ENCODE data around the gene WDFY4.

WDFY4 gene

GRCh38 chr10:48786606-48787282 lies 102.1 kb downstream of the WDFY4 start:
- FAIRE-seq = no peak
- TF ChIP-seq POU2F2 (IDR thresholded peaks at IDR 0.05; ENCODE audit: low read depth, low read length) (no peak), POLR2A (IDR thresholded peaks at IDR 0.05; ENCODE audit: low read depth, low read length) (no peak), PAX5 (IDR thresholded peaks at IDR 0.05; ENCODE audit: insufficient read depth, low read length, severe bottlenecking) (no peak), TAF1 (IDR thresholded peaks at IDR 0.05; ENCODE audit: low read depth, low read length) (no peak), SPI1 (IDR thresholded peaks at IDR 0.05; ENCODE audit: low read depth, low read length) (no peak), POLR2AphosphoS5 (IDR thresholded peaks at IDR 0.05; ENCODE audit: low read depth, low read length) (no peak)
- no peak for DNase-seq (ENCODE audit: insufficient read length, low spot score)

- FAIRE-seq (no peak), DNase-seq (ENCODE audit: insufficient read length, low spot score) (no peak)
- TF ChIP-seq TAF1 (IDR thresholded peaks at IDR 0.05; ENCODE audit: low read depth, low read length) (no peak), POLR2A (IDR thresholded peaks at IDR 0.05; ENCODE audit: low read depth, low read length) (no peak), SPI1 (IDR thresholded peaks at IDR 0.05; ENCODE audit: low read depth, low read length) (no peak), POU2F2 (IDR thresholded peaks at IDR 0.05; ENCODE audit: low read depth, low read length) (no peak), PAX5 (IDR thresholded peaks at IDR 0.05; ENCODE audit: insufficient read depth, low read length, severe bottlenecking) (no peak), POLR2AphosphoS5 (IDR thresholded peaks at IDR 0.05; ENCODE audit: low read depth, low read length) (no peak)
These were observed 103.9 kb downstream of the WDFY4 start for GRCh38 chr10:48788554-48788953.

GRCh38 chr10:48789486-48790456 lies 105.1 kb downstream of the WDFY4 start:
- FAIRE-seq = no peak
- TF ChIP-seq POLR2A (IDR thresholded peaks at IDR 0.05; ENCODE audit: low read depth, low read length) (no peak), SPI1 (IDR thresholded peaks at IDR 0.05; ENCODE audit: low read depth, low read length) (no peak), POLR2AphosphoS5 (IDR thresholded peaks at IDR 0.05; ENCODE audit: low read depth, low read length) (no peak), POU2F2 (IDR thresholded peaks at IDR 0.05; ENCODE audit: low read depth, low read length) (no peak), TAF1 (IDR thresholded peaks at IDR 0.05; ENCODE audit: low read depth, low read length) (no peak), PAX5 (IDR thresholded peaks at IDR 0.05; ENCODE audit: insufficient read depth, low read length, severe bottlenecking) (no peak)
- no peak for DNase-seq (ENCODE audit: insufficient read length, low spot score)

- DNase-seq (ENCODE audit: insufficient read length, low spot score) = no peak
- no peak for FAIRE-seq
- TF ChIP-seq POLR2AphosphoS5 (IDR thresholded peaks at IDR 0.05; ENCODE audit: low read depth, low read length) (no peak), POLR2A (IDR thresholded peaks at IDR 0.05; ENCODE audit: low read depth, low read length) (no peak), SPI1 (IDR thresholded peaks at IDR 0.05; ENCODE audit: low read depth, low read length) (no peak), TAF1 (IDR thresholded peaks at IDR 0.05; ENCODE audit: low read depth, low read length) (no peak), PAX5 (IDR thresholded peaks at IDR 0.05; ENCODE audit: insufficient read depth, low read length, severe bottlenecking) (no peak), POU2F2 (IDR thresholded peaks at IDR 0.05; ENCODE audit: low read depth, low read length) (no peak)
These were observed 105.9 kb downstream of the WDFY4 start for GRCh38 chr10:48790457-48791044.

- TF ChIP-seq POLR2A (IDR thresholded peaks at IDR 0.05; ENCODE audit: low read depth, low read length) (no peak), PAX5 (IDR thresholded peaks at IDR 0.05; ENCODE audit: insufficient read depth, low read length, severe bottlenecking) (no peak), SPI1 (IDR thresholded peaks at IDR 0.05; ENCODE audit: low read depth, low read length) (no peak), TAF1 (IDR thresholded peaks at IDR 0.05; ENCODE audit: low read depth, low read length) (no peak), POLR2AphosphoS5 (IDR thresholded peaks at IDR 0.05; ENCODE audit: low read depth, low read length) (no peak), POU2F2 (IDR thresholded peaks at IDR 0.05; ENCODE audit: low read depth, low read length) (no peak)
- FAIRE-seq (no peak), DNase-seq (ENCODE audit: insufficient read length, low spot score) (no peak)
These were observed 106.7 kb downstream of the WDFY4 start for GRCh38 chr10:48791267-48791928.

GRCh38 chr10:48792121-48792520 lies 107.4 kb downstream of the WDFY4 start:
- TF ChIP-seq SPI1 (IDR thresholded peaks at IDR 0.05; ENCODE audit: low read depth, low read length) (no peak), POU2F2 (IDR thresholded peaks at IDR 0.05; ENCODE audit: low read depth, low read length) (no peak), PAX5 (IDR thresholded peaks at IDR 0.05; ENCODE audit: insufficient read depth, low read length, severe bottlenecking) (no peak), POLR2AphosphoS5 (IDR thresholded peaks at IDR 0.05; ENCODE audit: low read depth, low read length) (no peak), POLR2A (IDR thresholded peaks at IDR 0.05; ENCODE audit: low read depth, low read length) (no peak), TAF1 (IDR thresholded peaks at IDR 0.05; ENCODE audit: low read depth, low read length) (no peak)
- no peak for DNase-seq (ENCODE audit: insufficient read length, low spot score)

GRCh38 chr10:48792687-48793096 lies 108.0 kb downstream of the WDFY4 start:
- FAIRE-seq = no peak
- TF ChIP-seq POU2F2 (IDR thresholded peaks at IDR 0.05; ENCODE audit: low read depth, low read length) = no peak
- no peak for TF ChIP-seq TAF1 (IDR thresholded peaks at IDR 0.05; ENCODE audit: low read depth, low read length)
- TF ChIP-seq POLR2A (IDR thresholded peaks at IDR 0.05; ENCODE audit: low read depth, low read length) = no peak
- no peak for TF ChIP-seq PAX5 (IDR thresholded peaks at IDR 0.05; ENCODE audit: insufficient read depth, low read length, severe bottlenecking)
- TF ChIP-seq POLR2AphosphoS5 (IDR thresholded peaks at IDR 0.05; ENCODE audit: low read depth, low read length) = no peak
- TF ChIP-seq SPI1 (IDR thresholded peaks at IDR 0.05; ENCODE audit: low read depth, low read length) = no peak
- DNase-seq (ENCODE audit: insufficient read length, low spot score) = no peak

More at GRCh38 chr10:48792121-48792520, 107.4 kb downstream of the WDFY4 start:
- no peak for FAIRE-seq

- no peak for TF ChIP-seq POLR2AphosphoS5 (IDR thresholded peaks at IDR 0.05; ENCODE audit: low read depth, low read length)
- no peak for TF ChIP-seq PAX5 (IDR thresholded peaks at IDR 0.05; ENCODE audit: insufficient read depth, low read length, severe bottlenecking)
- no peak for TF ChIP-seq POLR2A (IDR thresholded peaks at IDR 0.05; ENCODE audit: low read depth, low read length)
- TF ChIP-seq POU2F2 (IDR thresholded peaks at IDR 0.05; ENCODE audit: low read depth, low read length) = no peak
- no peak for TF ChIP-seq TAF1 (IDR thresholded peaks at IDR 0.05; ENCODE audit: low read depth, low read length)
- no peak for TF ChIP-seq SPI1 (IDR thresholded peaks at IDR 0.05; ENCODE audit: low read depth, low read length)
- no peak for DNase-seq (ENCODE audit: insufficient read length, low spot score)
- no peak for FAIRE-seq
These were observed 109.4 kb downstream of the WDFY4 start for GRCh38 chr10:48794074-48794473.

Data from GM12891 (cell line).